ENCODE results near the gene CACNA1S. TPM values are rescaled to one million over a fixed set of nuclear protein-coding genes. Genes with fewer than 3 reads are reported as not detected.

The CACNA1S gene
- polyA plus RNA-seq, 3 donors, result 0.39 to 0.50 (median 0.44) TPM

DNA sequence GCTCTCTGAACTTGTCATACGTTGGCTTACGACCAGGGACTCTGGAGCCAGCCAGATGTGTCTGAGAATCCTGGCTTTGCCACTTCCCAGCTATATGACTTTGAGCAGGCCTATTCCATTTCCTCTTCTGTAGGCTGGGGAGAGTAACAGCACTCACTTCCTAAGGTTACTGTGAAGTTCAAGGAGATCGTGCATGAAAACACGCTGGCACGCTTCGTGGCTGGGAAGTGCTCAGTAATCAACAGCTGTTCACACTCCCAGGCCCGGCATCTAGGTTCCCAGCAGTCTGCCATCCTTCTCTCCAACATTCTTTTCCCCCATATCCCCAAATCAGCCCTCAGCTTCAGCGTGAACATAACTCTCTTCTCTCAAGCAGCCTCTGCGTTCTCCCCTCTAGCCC, 12.8 kb upstream of the CACNA1S start:
- DNase-seq (ENCODE audit: extremely low read depth in 1 of 11, low read depth in 9 of 11, low spot score in 4 of 11), result peak in 1 of 11 donors; percentile 11

GRCh38 chr1:201123866-201124265, 11.6 kb upstream of the CACNA1S start:
- DNase-seq (ENCODE audit: extremely low read depth in 1 of 11, low read depth in 9 of 11, low spot score in 4 of 11), result no peak

GRCh38 chr1:201122321-201122957, 10.2 kb upstream of the CACNA1S start:
- DNase-seq (ENCODE audit: extremely low read depth in 1 of 11, low read depth in 9 of 11, low spot score in 4 of 11), result no peak

GRCh38 chr1:201119206-201120197, 7.3 kb upstream of the CACNA1S start:
- no peak for DNase-seq (ENCODE audit: extremely low read depth in 1 of 11, low read depth in 9 of 11, low spot score in 4 of 11)

- no peak for DNase-seq (ENCODE audit: extremely low read depth in 1 of 11, low read depth in 9 of 11, low spot score in 4 of 11)
Observed at GRCh38 chr1:201116091-201116490, 3.9 kb upstream of the CACNA1S start.

GRCh38 chr1:201115390-201115937, 3.2 kb upstream of the CACNA1S start:
- DNase-seq (ENCODE audit: extremely low read depth in 1 of 11, low read depth in 9 of 11, low spot score in 4 of 11), result no peak

GRCh38 chr1:201114245-201115131, 2.3 kb upstream of the CACNA1S start:
- DNase-seq (ENCODE audit: extremely low read depth in 1 of 11, low read depth in 9 of 11, low spot score in 4 of 11), result peak; percentile 78 to 93 (median 89)

- no peak for DNase-seq (ENCODE audit: extremely low read depth in 1 of 11, low read depth in 9 of 11, low spot score in 4 of 11)
Observed at GRCh38 chr1:201113451-201114244, 1.4 kb upstream of the CACNA1S start.

DNA sequence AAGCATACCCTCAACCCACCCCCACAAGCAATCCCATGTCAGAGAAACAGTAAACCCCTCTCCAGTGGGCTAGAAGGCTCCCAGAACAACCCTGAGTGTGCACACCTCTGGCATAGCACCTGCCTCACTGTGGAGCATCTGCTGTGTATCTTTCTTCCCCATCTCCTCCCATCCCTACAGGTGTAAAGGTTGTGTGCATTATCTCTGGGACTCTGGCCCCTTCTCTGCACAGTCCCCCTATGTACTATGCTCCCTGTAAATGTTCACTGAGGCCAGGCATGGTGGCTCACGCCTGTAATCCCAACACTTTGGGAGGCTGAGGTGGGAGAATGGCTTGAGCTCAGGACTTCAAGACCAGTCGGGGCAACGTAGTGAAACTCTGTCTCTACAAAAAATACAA, 700 bp upstream of the CACNA1S start:
- no peak for DNase-seq (ENCODE audit: extremely low read depth in 1 of 11, low read depth in 9 of 11, low spot score in 4 of 11)

- no peak for DNase-seq (ENCODE audit: extremely low read depth in 1 of 11, low read depth in 9 of 11, low spot score in 4 of 11)
Observed at GRCh38 chr1:201111672-201112071, 554 bp downstream of the CACNA1S start.

- no peak for DNase-seq (ENCODE audit: extremely low read depth in 1 of 11, low read depth in 9 of 11, low spot score in 4 of 11)
Observed at GRCh38 chr1:201111156-201111555, 1.1 kb downstream of the CACNA1S start.

DNA sequence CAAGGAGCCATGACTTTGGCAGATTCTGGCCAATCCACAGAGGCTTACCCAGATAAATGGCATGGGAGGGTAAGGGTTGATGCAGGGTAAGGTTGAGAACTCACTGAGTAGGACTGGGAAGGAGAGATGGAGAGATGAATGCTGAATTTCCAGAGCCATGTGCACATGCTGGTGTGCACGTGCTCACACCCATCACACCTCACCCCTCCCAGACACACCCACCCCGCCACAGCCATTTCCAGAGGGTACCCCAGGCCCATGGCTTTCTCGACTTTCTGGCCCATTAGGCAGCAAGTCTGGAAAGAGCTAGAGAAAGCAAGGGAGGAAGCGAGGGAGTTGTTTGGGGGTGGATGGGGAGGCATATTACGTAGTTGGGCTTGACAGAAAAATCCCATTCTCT, 1.6 kb downstream of the CACNA1S start:
- DNase-seq (ENCODE audit: extremely low read depth in 1 of 11, low read depth in 9 of 11, low spot score in 4 of 11), result no peak

DNA sequence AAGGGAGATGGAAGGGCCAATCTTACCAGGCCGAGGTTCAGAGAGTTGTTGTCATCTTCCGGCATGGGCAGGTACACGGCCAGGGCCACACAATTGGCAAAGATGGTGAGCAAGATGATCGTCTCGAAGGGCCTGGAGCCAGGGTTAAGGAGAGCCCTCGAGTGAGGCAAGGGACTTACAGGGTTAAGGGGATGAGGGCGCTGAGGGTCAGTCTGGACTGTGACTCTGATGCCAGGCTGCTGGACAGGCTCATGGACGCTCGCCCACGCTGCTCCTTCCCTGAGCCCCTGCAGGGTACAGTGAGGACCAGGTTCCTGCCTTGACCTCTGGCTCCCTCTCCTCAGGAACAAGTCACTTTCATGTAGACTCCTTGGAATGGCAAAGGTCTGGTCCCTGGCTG, 2.1 kb downstream of the CACNA1S start:
- DNase-seq (ENCODE audit: extremely low read depth in 1 of 11, low read depth in 9 of 11, low spot score in 4 of 11), result no peak

DNA sequence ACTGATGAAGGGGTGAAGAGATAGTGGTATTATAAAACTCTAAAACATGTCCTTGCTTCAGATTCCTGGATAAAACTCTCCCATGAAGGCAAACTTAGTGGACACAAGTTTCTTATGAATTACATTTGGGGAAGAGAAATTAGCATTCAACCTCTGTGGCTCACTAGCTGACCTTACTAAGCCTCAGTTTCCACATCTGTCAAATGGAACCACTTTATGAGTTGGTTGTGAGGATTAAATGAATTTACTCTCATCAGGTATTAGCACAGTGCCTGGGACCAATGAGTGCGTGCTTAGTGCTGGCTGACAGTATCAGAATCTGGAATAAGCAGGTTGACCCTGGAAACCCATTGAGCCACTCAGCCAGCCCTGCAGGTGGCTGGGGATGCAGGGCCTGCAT, 2.6 kb downstream of the CACNA1S start:
- DNase-seq (ENCODE audit: extremely low read depth in 1 of 11, low read depth in 9 of 11, low spot score in 4 of 11), result no peak

GRCh38 chr1:201108614-201109013, 3.6 kb downstream of the CACNA1S start:
- no peak for DNase-seq (ENCODE audit: extremely low read depth in 1 of 11, low read depth in 9 of 11, low spot score in 4 of 11)

DNA sequence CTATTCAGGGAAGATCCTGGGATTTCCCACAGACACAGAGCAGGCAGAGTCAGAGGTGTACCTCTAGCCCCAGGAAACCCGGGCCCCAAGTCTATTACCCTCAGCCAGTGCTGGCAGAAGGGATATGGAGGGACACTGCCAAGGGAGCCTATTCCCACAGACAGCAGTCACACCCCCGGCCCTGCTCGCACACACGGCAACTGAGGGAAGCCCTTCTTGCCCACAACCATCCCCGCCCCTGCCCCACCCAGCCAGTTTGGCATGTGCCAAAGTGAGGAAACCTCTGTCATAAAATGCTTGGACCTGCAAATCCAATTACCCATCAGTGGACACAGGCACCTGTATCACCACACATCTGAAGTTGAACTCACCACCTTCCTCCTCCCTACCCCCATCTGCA, 6.5 kb downstream of the CACNA1S start:
- DNase-seq (ENCODE audit: extremely low read depth in 1 of 11, low read depth in 9 of 11, low spot score in 4 of 11), result no peak

GRCh38 chr1:201104141-201104540, 8.1 kb downstream of the CACNA1S start:
- DNase-seq (ENCODE audit: extremely low read depth in 1 of 11, low read depth in 9 of 11, low spot score in 4 of 11), result no peak

DNA sequence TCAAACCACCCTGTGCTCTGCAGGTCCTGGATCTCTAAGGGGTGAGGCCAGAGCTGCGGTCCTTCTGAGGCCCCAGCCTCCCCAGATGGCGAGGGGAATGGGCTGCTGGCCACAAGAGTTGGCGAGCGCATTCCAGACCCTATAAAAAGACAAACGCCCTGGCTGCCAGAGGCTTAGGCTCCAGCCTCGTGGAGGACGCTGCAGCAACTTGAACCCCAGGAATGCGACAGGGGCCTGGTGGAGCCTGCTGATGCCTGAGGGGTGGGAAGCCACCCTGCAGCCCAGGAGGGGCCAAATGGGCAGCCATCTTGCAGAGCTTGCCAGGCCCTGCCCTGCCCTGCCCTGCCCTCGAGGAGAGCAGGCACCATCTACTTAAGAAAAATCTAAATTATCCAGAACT, 8.6 kb downstream of the CACNA1S start:
- DNase-seq (ENCODE audit: extremely low read depth in 1 of 11, low read depth in 9 of 11, low spot score in 4 of 11), result no peak
